Dermis blood vessel endothelial cell (primary cell): ENCODE results near the gene CRTC3. TPM values are rescaled to one million over a fixed set of nuclear protein-coding genes. Genes with fewer than 3 reads are reported as not detected.
"Not testable (repeated sequence)": the region's sequence is repeated elsewhere in the genome, so short reads cannot be mapped to it uniquely, and the experiment has no call there.

Source experiments
- DNase-seq: peaks from one replicate; pipeline ENCODE4 v3.0.0; 2010
- total RNA-seq: library from RNA; depleted of rRNA; stranded (reverse); fragments of >200 nt; gene quantifications from 2 replicates; pipeline ENCODE4 v1.2.3, GENCODE V29; 2014

CRTC3 gene
- 11.1 and 13.4 TPM in 2 replicates for total RNA-seq

DNA sequence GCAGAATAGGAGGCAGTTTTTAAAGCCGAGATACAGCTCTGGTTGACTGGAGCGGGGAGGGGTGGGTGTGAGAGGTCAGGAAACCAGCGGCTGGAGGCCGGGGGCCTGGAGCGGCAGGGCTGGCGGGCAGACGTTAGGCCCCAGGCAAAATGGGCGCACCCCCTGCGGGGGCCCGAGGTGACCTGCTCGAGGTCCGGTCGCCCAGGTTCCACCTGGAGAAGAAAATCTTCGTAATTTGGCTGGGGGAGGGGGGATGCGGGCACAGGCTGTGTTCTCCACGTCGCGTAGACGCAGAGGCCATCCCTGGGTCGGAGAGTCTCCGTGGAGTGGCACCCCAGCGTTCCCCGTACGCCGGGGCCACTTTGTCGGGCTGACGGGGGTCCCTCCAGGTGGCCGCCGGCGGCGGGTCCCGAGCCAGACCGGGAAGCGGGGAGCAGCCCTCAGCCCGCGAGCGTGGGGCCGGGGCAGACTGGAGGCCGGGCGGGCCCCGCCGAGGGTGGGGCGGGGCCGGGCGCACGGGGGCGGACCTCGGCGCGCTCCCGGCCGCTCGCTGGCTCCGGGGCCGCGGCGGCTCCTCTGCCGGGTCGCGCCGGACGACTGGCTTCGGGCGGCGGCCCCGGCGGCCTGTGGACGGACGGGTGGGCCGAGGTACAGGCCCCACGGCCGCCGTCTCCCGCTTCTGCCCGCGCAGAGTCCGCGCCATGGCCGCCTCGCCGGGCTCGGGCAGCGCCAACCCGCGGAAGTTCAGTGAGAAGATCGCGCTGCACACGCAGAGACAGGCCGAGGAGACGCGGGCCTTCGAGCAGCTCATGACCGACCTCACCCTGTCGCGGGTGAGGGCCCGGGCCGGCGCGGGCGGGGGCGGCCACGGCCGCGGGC, at the start of gene CRTC3:
Gene CRTC3, plus strand, starts transcription at position 553 of the 879 bp plus-strand sequence. Its CDS starts 149 bp downstream, at position 702.
- DNase-seq, result peak; percentile 68

GRCh38 chr15:90481023-90481422, 48.7 kb upstream of the CRTC3 start:
- no peak for DNase-seq

- peak; percentile 77 for DNase-seq
These were observed 47.4 kb upstream of the CRTC3 start for GRCh38 chr15:90482124-90483011.

- no peak for DNase-seq
These were observed 46.8 kb upstream of the CRTC3 start for GRCh38 chr15:90483012-90483307.

- no peak for DNase-seq
These were observed 46.1 kb upstream of the CRTC3 start for GRCh38 chr15:90483637-90484036.

DNA sequence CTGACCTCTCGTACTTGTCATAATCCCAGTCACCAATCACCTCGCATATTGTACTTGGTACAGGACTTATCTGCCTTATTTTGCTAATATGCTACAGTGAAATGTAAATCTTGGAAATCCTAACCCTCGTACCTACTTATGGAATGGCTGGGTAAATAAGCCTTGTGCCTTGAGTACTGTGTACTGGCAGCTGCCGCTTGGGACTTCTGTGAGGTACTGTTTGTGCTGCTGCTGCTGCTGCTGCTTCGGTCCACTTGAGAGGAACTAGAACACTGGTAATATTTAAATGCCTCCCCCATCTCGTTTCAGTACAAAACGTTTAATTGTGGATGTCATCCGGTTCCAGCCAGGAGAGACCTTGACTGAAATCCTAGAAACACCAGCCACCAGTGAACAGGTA, 42.5 kb upstream of the CRTC3 start:
- DNase-seq, result no peak

GRCh38 chr15:90489514-90489913, 40.2 kb upstream of the CRTC3 start:
- DNase-seq, result no peak

DNA sequence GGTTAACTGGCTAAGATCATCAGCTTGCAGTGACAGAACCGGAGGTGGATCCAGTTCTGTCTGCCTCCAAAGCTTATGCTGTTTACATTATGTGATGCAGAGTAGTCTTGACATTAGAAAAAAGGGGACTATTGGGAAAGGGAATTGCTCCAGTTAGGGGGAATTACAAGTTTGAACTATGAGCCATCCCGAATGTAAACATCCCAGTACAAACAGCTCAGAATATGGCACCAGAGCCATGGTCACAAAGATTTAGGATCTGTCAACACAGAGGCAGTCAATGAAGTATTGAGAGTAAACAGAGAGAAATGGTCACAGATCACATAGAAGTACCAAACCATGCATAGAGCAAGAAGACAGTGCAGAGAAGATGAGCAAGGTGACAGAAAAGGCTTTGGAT, 39.8 kb upstream of the CRTC3 start:
- no peak for DNase-seq

DNA sequence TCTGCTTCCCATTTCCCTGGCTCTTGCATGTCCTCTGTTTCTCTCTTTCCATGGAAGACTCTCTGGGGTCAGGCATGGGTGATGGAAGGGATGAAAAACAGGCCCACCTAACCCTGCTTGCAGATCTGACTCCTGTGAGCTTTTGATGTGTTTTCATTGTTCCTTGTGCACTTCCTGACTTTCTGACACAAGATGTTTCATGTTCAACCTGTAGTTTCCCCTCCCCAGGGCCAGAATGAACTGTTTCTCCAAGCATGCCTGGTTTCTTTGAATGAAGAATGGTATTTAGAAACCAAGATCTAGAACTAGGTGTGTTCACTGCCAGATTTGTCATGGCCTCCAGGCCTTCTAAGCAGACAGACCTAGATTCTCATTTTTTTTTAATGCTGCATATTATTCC, 36.1 kb upstream of the CRTC3 start:
- no peak for DNase-seq

- no peak for DNase-seq
These were observed 34.7 kb upstream of the CRTC3 start for GRCh38 chr15:90495067-90495466.

- DNase-seq, result peak; percentile 10
These were observed 32.9 kb upstream of the CRTC3 start for GRCh38 chr15:90496791-90497190.

DNA sequence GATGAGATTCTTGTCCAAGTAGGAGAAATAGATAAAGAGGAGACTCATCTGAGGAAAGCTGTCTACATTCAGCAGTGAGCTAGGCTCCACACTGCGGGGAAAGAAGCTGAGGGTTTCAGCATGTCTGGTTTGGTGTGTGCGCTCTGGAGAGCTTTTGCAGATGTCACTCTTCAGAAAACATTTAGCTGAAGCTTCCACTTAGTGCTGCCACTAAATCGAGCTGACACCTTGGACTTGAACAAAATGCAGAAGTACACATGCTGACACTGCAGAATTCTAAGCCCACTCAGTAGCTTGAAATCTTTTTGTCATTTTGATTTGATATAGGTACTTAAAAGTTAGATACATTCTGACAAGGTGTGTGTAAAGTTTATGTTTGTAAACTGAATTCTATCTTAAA, 32.3 kb upstream of the CRTC3 start:
- DNase-seq, result no peak

DNA sequence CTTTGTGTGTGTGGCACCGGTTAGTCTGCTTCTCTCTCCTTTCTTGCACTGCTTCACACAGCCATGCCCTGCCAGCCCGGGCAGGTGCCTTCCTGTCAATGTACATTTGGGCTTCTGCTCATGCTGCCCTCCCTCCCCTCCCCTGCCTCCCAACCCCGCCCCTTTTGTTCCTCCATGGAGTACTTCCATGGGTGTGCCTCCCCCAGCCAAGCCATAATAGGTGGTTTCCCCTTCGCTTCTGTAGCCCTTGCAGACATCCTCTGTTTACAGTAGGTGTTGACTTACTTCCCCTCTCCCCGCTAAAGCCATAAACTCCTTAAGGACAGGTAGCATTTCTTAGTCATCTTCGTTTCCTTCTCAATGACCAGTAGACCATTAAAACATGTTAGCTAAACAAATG, 31.8 kb upstream of the CRTC3 start:
- DNase-seq, result no peak

- DNase-seq, result no peak
These were observed 29.6 kb upstream of the CRTC3 start for GRCh38 chr15:90500171-90500570.

DNA sequence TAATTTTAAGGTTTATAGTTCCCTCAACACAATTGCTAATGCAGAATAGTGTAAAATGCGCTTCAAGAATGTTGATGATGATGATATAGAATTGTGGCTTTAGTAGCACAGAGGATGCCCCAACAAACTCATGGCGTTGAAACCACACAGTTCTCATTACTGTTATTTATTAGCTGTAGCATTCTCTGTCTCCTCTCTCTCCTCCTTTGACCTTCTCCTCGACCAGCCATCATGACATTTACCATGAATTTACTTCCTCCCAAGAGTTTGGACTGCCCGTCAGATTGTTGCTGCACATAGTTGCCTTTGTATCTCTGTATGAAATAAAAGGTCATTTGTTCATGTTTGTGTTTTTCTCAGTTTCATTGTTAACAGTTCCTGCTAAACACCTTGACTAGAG, 27.8 kb upstream of the CRTC3 start:
- DNase-seq, result no peak

DNA sequence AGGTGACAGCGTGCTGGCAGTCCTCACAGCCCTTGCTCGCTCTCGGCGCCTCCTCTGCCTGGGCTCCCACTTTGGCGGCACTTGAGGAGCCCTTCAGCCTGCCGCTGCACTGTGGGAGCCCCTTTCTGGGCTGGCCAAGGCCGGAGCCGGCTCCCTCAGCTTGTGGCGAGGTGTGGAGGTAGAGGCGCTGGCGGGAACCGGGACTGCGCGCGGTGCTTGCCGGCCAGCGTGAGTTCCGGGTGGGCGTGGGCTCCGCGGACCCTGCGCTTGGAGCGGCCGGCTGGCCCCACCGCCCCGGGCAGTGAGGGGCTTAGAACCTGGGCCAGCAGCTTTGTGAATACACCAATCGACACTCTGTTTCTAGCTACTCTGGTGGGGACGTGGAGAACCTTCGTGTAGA, 18.9 kb upstream of the CRTC3 start:
- DNase-seq, result not testable (repeated sequence)

- DNase-seq, result not testable (repeated sequence)
These were observed 18.5 kb upstream of the CRTC3 start for GRCh38 chr15:90511211-90511618.

- DNase-seq, result no peak
These were observed 17.4 kb upstream of the CRTC3 start for GRCh38 chr15:90512276-90512675.

GRCh38 chr15:90512981-90513380, 16.7 kb upstream of the CRTC3 start:
- no peak for DNase-seq

- DNase-seq, result no peak
These were observed 16.3 kb upstream of the CRTC3 start for GRCh38 chr15:90513448-90513847.

DNA sequence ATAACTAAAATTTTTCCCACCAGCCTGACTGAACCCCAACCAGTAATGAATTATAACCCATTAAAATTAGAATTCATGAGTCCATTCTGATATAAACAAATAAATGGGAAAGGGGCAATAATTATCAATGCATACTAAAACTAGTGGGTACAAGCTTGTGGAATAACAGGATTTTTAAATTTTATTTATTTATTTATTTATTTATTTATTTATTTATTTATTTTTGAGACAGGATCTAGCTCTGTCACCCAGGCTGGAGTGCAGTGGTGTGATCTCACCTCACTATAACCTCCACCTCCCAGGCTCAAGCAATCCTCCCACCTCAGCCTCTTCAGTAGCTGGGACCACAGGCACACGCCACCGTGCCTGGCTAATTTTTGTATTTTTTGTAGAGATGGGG, 15.8 kb upstream of the CRTC3 start:
- DNase-seq, result not testable (repeated sequence)

GRCh38 chr15:90519688-90520087, 10.0 kb upstream of the CRTC3 start:
- peak; percentile 61 for DNase-seq

DNA sequence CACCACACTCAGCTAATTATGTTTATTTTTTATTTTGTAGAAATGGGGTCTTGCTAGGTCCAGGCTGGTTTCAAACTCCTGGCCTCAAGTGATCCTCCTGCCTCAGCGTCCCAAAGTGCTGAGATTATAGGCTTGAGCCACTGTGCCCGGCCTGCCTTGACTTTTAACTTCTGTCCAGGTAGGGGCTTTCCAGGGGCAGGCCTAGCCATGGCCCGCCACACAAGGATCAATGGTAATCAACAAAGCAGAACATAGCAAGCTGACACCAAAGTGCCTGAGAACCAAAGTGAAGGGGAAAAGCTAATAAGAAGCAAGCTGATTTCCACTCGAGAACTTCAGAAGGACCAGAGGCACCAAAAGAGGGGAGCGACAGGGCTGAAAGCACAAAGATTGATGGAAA, 9.4 kb upstream of the CRTC3 start:
- no peak for DNase-seq

GRCh38 chr15:90523373-90523772, 6.3 kb upstream of the CRTC3 start:
- no peak for DNase-seq
